ENCODE results near the gene SIRPB2.
"Not testable (repeated sequence)": the region's sequence is repeated elsewhere in the genome, so short reads cannot be mapped to it uniquely, and the experiment has no call there.

Gene SIRPB2

DNA sequence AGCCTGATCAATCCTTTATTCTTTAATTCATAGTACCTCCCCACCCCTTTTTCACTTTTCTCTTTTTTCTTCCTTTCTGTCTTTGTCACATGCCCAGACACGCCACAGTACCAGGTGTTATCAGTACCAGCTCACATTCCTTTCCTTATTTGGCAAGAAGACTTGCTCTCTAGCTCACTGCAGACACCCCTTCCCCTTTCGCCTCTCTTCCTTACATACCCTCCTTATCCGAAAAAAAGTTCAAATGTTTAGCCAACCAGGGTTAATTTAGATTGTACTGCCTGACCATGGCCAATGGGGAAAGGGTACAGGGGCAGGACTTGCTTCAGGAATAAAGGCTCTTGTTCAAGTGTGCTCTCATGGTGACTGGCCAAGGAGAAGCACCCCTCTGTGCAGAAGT lies 9.3 kb upstream of the SIRPB2 start:
- DNase-seq (ENCODE audit: low read depth in 2 of 2, low spot score in 1 of 2), result no peak

DNA sequence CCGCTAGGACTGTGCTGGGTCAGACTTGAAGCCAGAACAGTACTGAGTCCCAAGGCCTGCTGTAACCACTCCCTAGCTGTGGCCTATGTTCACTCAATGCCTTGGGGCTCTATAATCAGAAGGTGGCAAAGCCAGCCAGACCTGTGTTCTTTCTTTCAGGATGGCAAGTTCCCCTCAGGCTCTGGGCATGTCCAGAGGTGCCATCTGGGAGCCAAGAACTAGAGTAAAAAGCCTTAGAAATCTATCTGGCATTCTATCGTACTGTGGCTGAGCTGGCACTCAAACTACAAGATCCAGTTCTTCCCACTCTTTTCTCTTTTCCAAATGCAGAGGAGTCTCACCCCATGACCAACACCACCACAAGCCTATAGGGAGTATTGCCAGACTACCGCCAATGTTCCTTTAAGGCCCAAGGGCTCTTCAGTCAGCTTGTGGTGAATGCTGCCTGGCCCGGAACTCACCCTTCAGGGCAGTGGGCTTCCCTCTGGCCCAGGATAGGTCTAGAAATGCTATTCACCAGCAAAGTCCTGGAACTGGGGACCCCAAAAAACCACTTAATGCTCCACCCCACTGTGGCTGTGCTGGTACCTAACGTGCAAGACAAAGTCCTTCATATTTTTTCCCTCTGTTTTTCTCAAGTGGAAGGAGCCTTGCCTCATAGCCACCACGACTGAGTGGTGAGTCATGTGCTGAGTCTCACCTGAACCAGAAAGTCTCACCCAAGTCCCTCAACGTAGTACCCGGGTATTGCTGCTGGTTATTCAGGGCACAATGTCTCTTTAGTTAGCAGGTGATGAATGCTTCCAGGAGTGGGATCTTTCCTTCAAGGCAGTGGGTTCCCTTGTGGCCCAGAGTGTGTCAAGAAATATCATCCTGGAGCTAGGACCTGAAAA lies 8.6 kb upstream of the SIRPB2 start:
- DNase-seq (ENCODE audit: low read depth in 2 of 2, low spot score in 1 of 2), result no peak

DNA sequence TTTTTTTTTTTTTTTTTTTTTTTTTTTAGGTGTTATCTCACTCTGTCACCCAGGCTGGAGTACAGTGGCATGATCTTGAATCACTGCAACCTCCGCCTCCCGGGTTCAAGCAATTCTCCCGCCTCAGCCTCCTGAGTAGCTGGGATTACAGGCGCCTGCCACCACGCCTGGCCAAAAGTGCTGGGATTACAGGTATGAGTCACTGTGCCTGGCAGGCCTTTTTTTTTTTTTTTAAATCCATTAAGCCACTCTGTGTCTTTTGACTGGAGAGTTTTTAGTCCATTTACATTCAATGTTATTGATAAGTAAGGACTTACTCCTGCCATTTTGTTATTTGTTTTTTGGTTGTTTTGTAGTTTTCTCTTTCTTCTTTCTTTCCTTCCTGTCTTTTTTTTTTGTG lies 6.2 kb upstream of the SIRPB2 start:
- DNase-seq (ENCODE audit: low read depth in 2 of 2, low spot score in 1 of 2), result not testable (repeated sequence)

GRCh38 chr20:1496930-1497329 lies 5.7 kb upstream of the SIRPB2 start:
- no peak for DNase-seq (ENCODE audit: low read depth in 2 of 2, low spot score in 1 of 2)

GRCh38 chr20:1494436-1494835 lies 3.2 kb upstream of the SIRPB2 start:
- DNase-seq (ENCODE audit: low read depth in 2 of 2, low spot score in 1 of 2), result no peak

DNA sequence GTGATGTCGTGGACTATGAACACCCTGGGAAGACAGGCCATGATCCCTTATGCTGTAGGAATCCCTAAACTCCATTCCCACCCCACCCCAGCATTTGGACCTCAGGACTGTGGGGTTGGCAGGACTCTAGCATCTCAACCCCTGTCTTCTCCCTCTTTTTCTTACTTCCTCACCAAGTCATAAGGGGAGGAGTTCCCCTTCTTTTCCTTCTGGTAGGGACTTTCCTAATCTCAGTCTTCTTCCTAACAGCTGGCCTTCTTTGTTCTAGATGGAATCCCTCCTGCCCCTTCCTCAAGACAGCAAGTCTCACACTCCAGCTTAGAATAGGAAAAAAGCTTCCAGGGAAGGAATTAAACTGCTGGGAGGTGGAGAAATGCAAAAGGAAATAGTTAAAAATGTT lies 2.3 kb upstream of the SIRPB2 start:
- no peak for DNase-seq (ENCODE audit: low read depth in 2 of 2, low spot score in 1 of 2)

- no peak for DNase-seq (ENCODE audit: low read depth in 2 of 2, low spot score in 1 of 2)
Observed at GRCh38 chr20:1491860-1492642, 831 bp upstream of the SIRPB2 start.

GRCh38 chr20:1490643-1491195 lies 501 bp downstream of the SIRPB2 start:
- DNase-seq (ENCODE audit: low read depth in 2 of 2, low spot score in 1 of 2), result no peak

GRCh38 chr20:1489764-1490436 lies 1.3 kb downstream of the SIRPB2 start:
- DNase-seq (ENCODE audit: low read depth in 2 of 2, low spot score in 1 of 2), result no peak

GRCh38 chr20:1489325-1489724 lies 1.9 kb downstream of the SIRPB2 start:
- no peak for DNase-seq (ENCODE audit: low read depth in 2 of 2, low spot score in 1 of 2)

DNA sequence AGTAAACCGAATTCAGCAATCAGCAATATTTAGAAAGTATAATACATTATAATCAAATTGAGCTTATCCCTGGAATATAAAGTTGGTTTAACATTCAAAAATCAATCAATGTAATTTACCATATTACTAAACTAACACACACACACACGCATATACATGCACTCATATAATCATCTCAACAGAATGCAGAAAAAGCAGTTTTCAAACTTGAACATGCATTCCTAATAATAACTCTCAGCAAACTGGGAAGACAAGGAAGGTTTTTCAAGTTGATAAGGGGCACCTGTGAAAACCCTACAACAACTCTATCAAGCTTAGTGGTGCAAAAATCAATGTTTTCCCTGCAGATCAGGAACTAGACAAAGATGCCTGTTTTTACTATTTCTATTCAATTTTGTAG lies 4.7 kb downstream of the SIRPB2 start:
- DNase-seq (ENCODE audit: low read depth in 2 of 2, low spot score in 1 of 2), result no peak

DNA sequence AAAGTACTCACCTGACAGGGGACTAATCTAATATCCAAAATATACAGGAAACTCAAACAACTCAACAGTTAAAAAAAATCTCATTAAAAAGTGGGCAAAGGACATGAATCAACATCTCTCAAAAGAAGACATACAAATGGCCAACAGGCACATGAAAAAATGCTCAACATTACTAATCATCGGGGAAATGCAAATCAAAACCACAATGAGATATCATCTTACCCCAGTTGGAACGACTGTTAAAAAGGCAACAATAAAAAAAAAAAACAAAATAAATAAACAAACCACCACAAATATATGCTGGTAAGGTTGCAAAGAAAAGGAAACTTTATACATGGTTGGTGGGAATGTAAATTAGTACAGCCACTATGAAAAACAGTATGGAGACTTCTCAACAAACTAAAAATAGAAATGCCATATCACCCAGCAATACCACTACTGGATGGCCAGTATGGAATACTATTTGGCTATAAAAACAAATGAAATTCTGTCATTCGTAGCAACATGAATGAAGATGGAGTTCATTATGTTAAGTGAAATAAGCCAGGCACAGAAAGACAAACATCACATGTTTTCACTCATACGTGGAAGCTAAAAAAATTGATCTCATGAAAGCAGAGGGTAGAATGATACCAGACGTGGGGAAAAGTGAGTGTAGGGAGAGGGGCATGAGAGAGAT lies 6.6 kb downstream of the SIRPB2 start:
- no peak for DNase-seq (ENCODE audit: low read depth in 2 of 2, low spot score in 1 of 2)

DNA sequence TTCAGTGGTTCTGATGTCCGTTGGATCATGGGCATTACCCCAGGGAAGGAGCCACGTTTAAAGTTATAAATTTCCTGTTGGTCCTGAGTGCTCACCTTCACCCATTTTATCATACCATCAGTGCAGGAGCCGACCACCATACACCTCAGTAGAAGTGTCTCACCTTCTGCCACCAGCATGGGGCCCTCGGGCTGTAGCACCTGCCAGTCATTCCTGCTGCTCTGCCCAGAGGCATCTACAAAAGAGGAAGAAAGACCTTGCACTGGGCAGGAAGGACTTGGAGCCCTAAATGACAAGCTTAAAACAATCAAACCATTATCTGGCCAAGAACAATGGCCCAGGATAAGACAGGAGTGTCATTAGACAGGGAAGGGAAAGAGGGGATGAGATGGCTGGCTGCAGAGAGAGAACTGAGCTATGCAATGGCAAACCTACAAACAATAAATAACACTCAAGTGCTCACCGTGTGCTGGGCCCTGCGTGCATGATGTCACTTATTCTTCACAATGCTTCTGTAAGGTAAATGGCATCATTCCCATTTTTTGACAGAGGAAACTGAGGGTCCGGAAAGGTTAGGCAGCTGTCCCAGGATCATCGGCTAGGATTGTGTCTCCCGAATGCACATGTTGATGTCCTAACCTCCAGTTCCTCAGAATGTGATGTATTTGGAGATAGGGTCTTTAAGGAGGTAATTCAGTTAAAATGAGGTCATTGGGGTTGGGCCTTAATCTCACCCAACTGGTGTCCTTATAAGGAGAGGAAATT lies 11.2 kb downstream of the SIRPB2 start:
- DNase-seq (ENCODE audit: low read depth in 2 of 2, low spot score in 1 of 2), result no peak

GRCh38 chr20:1478566-1478965 lies 12.7 kb downstream of the SIRPB2 start:
- no peak for DNase-seq (ENCODE audit: low read depth in 2 of 2, low spot score in 1 of 2)

GRCh38 chr20:1477896-1478490 lies 13.2 kb downstream of the SIRPB2 start:
- DNase-seq (ENCODE audit: low read depth in 2 of 2, low spot score in 1 of 2), result no peak

DNA sequence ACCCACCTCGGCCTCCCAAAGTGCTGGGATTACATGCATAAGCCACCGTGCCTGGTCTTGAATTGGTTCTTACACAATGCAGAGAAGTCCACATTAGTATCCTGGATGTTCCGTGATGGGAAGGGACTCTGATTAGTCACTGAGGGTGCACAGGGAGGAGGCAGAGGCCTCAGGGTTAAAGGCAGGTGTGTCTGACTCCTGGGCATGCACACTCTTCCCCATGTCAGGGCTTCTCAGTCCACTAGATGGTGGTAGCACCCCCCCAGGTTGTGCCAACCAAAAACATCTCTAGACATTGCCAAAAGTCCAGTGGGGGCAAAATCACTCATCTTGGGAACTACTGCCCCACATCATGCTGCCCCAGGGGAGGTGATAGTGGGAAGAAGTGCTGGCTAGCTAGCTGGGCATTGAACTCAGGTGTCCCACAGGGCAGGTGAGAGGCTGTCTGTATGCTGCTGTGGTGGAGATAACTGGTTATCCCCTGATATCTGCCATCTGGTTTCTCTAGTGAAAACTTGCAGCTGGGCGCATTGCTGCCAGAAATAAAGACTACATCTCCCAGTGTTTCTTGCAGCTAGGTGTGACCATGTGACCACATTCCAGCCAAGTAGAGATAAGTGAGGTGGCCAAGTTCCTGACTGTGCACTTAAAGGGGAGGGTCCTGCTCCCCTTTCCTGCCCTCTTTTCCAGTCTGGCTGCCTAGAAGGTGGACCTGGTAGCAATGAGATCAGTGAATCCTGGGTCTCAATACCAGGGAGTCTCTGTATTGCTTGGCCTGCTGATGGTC lies 16.2 kb downstream of the SIRPB2 start:
- no peak for DNase-seq (ENCODE audit: low read depth in 2 of 2, low spot score in 1 of 2)

DNA sequence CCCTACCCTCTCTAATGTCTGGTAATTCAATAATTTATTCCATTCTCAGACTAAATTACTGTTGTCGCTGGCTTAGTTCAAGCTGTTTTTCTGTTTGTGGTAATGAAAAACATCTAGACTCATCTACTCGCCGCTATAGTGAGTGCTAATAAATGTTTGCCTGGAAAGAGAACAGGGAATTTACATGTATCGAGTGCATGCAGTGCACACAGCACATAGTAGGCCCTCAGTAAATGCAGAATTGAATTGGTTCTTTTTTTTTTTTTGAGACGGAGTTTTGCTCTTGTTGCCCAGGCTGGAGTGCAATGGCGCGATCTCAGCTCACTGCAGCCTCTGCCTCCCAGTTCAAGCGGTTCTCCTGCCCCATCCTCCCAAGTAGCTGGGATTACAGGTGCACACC lies 16.9 kb downstream of the SIRPB2 start:
- no peak for DNase-seq (ENCODE audit: low read depth in 2 of 2, low spot score in 1 of 2)

DNA sequence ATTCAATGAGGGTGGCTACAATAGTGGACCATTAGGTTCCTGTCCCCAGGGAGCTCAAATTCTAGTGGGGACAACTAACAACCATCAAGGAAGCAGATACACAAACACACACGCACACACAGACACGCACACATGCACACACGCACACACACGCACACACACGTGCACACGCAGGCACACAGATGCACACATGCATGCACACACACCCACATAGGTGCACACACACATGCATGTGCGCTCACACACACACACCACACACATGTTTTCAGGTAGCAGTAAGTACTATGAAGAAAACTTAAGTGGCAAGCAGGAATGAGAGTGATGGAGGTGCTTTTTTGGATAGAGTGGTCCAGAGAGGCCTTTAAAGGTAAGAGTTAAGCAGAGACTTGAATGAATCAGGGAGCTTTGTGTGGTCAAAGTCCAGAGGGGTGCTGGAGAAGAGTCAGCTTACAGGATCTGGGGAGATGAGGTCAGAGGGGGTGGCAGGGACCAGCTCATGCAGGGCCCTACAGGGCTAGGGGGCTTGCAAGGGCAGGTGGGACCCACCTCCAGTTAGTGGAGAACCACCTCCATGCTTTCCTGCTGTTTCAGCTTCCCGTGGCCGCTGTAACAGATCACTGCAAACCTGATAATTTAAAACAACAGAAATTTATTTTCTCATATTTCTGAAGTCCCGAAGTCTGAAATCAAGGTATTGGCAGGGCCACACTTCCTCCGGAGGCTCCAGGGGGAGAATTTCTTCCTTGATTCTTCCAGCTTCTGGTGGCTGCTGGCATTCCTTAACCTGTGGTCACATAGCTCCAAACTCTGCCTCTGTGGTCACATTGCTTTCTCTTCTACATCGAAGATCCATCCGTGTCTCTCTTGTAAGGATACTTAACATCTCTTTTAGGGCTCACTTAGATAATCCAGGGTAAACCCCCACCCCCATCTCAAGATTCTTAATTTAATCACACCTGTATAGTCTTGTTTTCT lies 17.7 kb downstream of the SIRPB2 start:
- DNase-seq (ENCODE audit: low read depth in 2 of 2, low spot score in 1 of 2), result no peak

All from stimulated activated CD8-positive, alpha-beta memory T cell treated with anti-CD3 and anti-CD28 coated beads, Interleukin-4, amount 100 ng/mL, for 1 hour (primary cell).